Activated CD4-positive, CD25-positive, alpha-beta regulatory T cell treated with anti-CD3 and anti-CD28 coated beads, Interleukin-2, amount 50 U/mL, for 24 hours (primary cell): ENCODE measurements around the gene OPA1.
A peak's percentile ranks its signal among the peaks of the same experiment; 100 is the strongest.
"Not testable (repeated sequence)": the region's sequence is repeated elsewhere in the genome, so short reads cannot be mapped to it uniquely, and the experiment has no call there.

Experiments used
- ATAC-seq, 2 donors: fragments of 150-1000 bp; cut with Tn5 transposase; one replicate each; pipeline ENCODE4 v1.10.0; 2021; ENCODE audit warnings: mild to moderate bottlenecking in 1 of 2, moderate library complexity in 1 of 2

OPA1 gene

GRCh38 chr3:193590088-193590856 is 2.7 kb upstream of the OPA1 start:
- no peak for ATAC-seq

- ATAC-seq: peak; percentile 77 to 81
Observed at GRCh38 chr3:193593668-193594030, 641 bp downstream of the OPA1 start.

- no peak for ATAC-seq
Observed at GRCh38 chr3:193594946-193595689, 2.1 kb downstream of the OPA1 start.

DNA sequence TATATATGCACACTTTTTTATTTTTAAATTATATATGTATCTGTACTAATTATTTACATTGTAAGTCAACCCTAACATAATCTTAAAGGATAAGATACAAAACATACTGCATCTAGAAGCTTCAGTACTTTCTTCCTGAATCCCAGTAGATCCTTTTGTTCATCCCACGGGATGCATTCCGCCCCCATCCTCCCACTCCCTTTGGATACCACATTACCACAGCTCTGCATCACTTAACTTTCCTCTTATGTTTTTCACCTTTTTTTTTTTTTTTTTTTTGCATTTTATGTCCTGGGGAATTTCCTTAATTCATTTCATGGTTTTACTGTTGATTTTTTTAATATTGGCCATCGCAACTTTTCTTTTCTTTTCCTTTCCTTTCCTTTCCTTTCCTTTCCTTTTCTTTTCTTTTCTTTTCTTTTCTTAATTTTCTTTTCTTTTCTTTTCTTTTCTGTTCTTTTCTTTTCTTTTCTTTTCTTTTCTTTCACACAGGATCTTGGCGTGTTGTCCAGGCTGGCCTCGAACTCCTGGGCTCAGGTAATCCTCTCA is 3.0 kb downstream of the OPA1 start:
- no peak for ATAC-seq

DNA sequence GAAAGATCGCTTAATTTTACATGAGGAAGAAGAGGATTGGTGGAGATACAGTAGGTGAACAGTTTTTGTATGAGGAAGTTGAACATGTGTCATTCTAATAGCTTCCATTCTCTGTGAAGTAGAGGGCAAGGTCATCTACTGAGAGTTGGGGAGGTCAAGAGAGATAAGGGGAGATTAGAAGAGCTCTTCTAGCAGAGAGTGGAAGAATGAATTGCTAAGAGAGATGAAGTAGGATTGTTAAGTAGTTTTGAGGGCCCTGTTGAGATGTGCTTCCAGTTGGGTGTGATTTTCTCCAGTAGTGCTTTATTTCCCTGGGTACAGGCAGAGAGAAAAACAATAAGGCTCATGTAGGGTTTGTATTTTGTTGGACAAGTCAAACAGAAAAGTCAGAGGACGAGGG is 5.2 kb downstream of the OPA1 start:
- no peak for ATAC-seq

DNA sequence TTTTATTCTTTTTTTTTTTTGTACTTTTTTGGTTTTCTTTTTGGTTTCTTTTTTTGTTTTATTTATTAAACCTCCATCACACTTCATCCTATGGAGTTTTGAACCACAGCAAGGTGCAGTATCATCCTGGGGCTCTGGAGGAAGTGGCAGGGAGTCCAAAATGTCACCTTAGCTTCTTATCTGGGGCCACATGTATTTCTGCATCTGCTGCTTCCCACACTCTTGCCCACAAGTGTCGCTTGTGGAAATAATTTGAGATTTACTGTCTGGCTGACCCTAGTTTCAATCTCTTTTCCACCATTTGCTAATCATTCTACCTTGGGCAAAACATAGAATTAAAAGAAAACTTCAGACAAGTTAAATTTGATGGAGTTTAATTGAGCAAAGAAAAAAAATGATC is 6.4 kb downstream of the OPA1 start:
- ATAC-seq: no peak

DNA sequence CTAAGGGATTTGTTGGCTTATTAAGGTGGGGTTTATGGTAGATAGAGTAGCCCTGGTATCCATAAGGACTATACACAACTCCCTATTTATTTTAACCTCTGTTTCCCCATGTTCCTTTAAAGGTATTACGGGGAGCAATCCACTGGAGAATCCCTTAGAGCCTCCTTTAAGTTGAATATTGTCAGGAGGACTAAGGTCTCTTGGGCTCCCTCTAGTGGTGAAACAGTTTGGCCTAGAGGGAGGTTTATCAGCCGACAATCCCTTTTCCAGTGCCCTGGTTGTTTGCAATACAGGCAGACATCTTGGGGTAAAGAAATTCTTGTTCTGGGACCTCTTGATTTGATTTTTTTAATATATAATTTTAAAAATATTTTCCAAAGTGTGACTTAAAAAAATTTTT is 12.9 kb downstream of the OPA1 start:
- peak; percentile 77 to 79 for ATAC-seq

DNA sequence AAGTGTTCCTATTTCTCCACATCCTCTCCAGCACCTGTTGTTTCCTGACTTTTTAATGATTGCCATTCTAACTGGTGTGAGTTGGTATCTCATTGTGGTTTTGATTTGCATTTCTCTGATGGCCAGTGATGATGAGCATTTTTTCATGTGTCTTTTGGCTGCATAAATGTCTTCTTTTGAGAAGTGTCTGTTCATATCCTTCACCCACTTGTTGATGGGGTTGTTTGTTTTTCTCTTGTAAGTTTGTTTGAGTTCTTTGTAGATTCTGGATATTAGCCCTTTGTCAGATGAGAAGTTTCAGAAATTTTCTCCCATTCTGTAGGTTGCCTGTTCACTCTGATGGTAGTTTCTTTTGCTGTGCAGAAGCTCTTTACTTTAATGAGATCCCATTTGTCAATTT is 13.9 kb downstream of the OPA1 start:
- ATAC-seq: not testable (repeated sequence)

- not testable (repeated sequence) for ATAC-seq
Observed at GRCh38 chr3:193610516-193610915, 17.5 kb downstream of the OPA1 start.

- peak; percentile 74 to 76 for ATAC-seq
Observed at GRCh38 chr3:193614430-193614829, 21.4 kb downstream of the OPA1 start.

DNA sequence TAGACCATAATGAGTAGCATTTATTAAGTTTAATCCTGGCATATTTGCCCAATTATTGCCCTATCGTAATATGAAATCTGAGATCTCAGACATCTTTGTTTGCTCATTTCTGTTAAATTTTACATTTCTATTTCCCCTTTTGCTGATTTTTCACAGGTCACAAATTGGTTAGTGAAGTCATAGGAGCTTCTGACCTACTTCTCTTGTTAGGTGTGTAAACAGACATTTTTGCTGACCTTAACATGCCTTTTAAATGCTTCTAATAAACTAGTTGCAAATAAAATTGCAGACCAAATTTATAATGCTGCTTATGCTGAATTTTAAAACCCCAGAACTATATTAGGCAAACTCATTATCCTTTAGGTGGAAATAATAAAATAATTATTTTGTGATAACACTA is 24.6 kb downstream of the OPA1 start:
- no peak for ATAC-seq

GRCh38 chr3:193620057-193620456 is 27.0 kb downstream of the OPA1 start:
- ATAC-seq: no peak

GRCh38 chr3:193620650-193621049 is 27.6 kb downstream of the OPA1 start:
- ATAC-seq: peak; percentile 92 to 95

DNA sequence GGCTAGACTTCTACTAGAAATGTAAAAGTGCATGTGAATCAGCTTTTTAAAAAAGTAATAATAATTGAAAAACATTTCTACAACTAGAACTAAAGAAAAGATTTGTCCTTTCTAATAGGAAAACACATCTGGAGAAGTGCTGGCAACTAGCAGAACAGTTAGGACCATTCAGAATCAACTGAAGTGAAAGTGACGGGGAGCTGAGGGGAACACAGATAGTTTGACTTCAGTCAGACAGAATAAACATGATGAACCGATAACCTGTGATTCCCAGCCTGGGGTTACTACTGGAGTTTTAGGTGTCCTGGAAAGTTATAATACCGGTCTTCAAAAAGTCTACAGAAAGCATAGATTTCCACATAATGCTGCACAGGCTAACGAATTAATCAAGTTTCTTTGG is 28.1 kb downstream of the OPA1 start:
- ATAC-seq: no peak

GRCh38 chr3:193630005-193630404 is 37.0 kb downstream of the OPA1 start:
- ATAC-seq: no peak

DNA sequence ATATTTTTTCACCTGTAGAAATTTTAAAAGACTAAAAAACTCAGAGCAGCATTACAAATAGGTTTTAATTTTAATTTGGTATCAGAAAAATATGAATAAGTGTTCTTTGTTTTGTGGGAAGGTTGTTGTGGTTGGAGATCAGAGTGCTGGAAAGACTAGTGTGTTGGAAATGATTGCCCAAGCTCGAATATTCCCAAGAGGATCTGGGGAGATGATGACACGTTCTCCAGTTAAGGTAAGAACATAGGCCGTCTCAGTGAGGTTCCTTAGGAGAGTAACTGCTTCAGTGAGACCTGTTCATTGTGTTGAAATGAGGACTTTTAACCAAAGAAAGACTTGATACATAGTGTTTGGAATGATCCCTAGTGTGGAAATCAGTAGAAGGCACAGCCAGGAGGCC is 44.8 kb downstream of the OPA1 start:
- ATAC-seq: no peak

DNA sequence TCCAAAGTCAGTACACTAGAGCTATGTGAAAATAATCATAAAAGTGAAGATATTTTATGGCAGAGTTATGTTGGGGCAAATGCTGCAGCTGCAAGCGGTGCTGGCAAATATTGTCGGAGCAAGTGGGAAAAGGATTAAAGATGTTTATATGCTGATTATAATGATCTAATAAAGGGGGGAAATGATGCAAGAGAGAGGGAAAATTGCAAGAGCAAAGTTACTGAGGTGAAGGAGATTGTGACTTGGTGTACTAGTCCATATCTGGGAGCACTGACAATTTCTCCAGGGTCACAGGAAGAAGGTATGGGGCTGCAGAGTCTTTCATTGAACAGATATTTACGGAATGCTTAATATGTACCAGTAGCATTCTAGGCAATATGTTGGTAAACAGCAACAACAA is 45.8 kb downstream of the OPA1 start:
- no peak for ATAC-seq

- no peak for ATAC-seq
Observed at GRCh38 chr3:193640165-193640715, 47.2 kb downstream of the OPA1 start.

DNA sequence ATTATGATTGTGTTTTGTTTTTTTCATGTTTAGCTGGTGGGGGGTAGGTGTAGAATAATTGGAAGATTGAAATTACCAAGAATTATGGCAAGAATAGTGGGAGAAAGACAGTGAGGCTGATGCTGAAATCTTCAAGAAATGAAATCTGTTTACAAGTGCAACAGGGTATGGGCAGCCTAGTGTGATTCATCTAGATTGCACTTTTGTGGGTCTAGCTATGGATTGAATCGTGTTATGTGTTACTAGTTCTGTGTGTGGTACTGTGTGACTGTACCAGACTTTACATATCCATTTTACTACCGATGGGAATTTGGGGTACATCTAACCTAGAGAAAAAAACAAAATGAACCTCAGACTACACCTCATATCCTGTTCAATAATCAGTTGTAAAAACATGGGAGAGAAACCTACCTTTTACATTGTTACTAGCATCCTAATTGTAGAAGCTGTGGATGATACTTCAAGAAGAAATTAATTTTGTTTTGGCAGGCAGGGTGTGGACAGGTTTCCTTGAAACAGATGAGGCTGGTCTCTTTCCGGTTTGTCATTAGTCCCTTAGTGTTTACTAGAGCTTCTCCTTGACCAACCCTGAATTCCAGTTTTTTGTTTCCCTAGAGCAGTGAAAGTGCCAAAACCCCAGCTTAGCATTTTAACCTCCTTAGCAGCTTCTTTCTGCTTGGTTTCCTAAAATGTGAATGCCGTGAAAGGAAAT is 47.9 kb downstream of the OPA1 start:
- ATAC-seq: no peak

- no peak for ATAC-seq
Observed at GRCh38 chr3:193641440-193641775, 48.4 kb downstream of the OPA1 start.

- no peak for ATAC-seq
Observed at GRCh38 chr3:193645806-193646205, 52.8 kb downstream of the OPA1 start.

GRCh38 chr3:193648542-193649076 is 55.6 kb downstream of the OPA1 start:
- ATAC-seq: no peak

DNA sequence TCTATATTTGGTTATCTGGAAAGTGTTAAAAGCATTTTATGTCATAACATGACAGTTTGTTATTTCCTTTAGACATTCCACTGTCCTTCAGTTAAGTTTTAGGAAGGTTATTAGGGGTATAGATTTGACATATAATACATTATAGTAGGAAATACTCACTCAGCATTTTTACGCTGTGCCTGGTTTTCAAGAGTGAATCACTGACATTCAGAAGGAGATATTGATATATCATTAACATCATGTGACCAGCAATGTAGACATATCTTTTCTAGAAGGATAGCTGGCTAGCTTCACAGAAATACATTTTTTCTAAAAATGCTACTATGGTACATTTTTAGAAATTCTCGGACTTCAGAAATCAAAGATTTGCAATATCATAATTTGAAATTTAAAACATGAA is 57.6 kb downstream of the OPA1 start:
- ATAC-seq: no peak
